ENCODE results near the gene PXMP4.
A peak's percentile ranks its signal among the peaks of the same experiment; 100 is the strongest.

Gene PXMP4

DNA sequence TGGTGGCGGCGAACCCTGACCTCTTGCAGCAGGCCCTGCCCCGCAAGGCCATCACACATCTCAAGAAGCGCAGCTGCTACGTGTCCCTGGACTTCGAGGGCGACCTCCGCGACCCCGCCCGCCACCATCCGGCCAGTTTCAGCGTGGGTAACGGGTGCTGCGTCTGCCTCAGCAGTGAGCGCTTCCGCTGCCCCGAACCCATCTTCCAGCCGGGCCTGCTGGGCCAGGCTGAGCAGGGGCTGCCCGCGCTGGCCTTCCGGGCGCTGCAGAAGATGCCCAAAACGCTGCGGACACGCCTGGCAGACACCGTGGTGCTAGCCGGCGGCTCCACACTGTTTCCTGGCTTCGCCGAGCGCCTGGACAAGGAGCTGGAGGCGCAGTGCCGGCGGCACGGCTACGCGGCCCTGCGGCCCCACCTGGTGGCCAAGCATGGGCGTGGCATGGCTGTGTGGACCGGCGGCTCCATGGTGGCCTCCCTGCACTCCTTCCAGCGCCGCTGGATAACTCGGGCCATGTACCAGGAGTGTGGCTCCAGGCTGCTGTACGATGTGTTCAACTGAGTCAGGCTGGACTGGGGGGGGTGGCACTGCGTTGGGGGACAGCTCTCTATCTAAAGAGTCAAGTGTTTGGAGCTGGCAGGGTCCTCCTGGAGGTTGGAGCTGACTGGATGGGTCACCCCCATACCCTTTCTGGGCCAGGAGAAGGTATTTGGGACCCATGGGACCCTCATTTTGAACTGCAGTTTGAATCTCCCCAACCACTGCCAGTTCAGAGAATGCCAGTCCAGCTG is 52.2 kb downstream of the PXMP4 start:
- DNase-seq: peak; percentile 83

DNA sequence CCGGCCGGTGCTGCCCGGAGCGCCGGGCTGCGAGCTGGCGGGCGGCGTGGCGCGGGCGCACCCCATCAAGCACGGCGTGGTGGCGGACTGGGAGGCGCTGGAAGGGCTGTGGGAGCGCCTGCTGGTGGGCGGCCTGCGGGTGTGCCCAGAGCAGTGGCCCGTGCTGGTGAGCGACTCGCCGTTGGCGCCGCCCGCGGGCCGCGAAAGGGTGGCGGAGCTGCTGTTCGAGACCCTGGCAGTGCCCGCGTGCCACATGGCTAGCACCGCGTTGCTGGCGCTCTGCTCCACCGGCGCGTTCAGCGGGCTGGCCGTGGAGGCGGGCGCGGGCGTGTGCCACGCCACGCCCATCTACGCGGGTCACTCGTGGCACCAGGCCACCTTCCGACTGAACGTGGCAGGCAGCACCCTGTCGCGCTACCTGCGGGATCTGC is 52.9 kb downstream of the PXMP4 start:
- no peak for DNase-seq

DNA sequence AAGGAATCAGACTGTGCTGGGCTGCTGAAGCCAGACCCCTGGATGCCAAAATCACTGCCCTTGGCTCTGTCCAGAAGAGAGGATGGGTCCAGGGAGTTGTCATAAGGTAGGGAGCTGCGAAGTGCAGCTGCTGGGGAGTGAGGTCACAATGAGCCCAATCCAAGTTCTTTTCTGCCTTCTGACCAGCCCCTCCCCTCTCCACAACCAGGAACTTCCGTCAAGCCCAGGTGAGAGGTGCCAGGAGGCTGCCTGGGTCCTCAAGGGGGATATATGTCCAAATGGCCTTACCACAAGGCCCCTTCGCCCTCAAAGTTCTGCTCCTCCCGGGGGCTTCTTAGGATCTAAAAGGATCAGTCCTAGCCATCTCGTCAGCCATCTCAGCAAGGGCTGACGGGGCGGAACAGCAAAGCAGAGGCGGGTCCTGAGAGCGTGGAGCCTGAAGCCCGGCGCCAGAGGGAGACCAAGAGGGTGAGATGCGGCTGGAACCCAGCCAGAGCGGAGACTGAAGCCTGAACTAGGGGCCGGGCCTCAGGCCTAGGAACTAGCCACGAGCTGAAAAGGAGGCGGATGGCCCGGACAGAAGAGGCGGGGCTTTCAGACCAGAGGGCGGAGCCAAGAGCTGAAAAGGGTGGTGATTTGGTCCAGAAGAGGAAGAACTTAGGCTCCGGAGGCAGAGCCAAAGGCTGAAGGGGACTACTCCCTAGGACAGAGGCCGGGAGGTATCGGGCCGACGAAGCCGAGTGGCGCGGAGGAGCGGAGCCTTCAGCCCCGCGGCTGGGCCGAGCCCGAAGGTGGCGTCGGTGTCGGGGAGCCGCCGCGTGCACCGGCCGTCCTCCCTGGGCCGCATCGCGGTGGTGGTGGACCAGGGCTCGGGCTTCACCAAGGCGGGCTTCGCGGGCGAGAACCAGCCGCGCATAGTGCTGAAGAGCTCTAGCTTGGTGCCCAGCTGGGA is 53.5 kb downstream of the PXMP4 start, which contains the start of gene ACTL10:
TSS of gene ACTL10 (plus strand) at position 651 of the 952 bp plus-strand sequence. CDS start 555 bp downstream, outside the sequence.
- DNase-seq: peak; percentile 98

DNA sequence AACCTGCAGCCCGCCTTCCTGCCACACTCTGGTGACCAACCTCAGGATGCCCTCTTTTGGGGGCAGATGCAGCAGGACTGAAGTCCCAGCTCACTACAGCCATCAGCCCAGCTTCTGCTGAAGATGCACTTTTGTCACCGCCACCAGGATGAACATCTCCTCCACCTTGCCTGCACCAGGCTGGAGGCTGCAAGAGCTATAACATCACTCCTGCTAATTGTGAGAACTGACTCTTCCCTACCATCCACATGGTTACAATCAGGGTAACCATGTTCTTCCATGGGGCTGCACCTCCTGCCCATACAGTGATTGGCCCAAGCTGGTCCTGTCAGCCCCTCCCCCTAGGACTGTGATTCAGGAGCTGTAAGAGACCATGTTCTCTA is 55.4 kb downstream of the PXMP4 start:
- DNase-seq: no peak

DNA sequence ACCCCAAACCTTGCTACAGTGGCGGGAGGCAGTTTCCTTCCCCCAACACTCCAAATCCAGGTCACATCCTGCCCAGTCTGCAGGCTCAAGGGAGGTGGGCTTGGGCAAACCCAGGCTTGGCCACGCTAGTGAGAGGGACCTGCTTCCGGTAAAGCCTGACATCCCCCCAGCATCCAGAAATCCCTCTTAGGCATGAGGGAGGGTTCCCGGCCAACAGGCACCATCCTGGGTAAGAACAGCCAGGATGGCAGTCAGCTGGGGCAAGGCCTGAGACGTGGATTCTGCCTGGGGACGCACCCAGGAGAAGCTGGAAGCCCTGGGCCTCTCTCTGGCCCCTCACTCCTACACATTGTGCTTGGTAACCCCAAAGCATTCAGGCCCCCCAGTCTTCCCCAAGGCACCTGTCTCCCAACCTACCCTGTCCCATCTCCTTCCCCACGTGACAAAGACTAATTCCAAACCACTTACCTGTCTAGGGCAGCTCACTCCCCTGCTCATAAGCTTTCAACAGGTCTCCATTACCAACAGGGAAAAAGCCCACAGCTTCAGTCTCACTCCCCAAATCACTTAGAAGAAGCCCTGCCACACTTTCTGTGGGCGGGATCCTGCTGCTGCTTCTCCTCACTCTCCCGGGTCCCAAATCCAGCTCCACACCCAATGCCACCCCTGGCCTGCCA is 55.9 kb downstream of the PXMP4 start:
- no peak for DNase-seq

DNA sequence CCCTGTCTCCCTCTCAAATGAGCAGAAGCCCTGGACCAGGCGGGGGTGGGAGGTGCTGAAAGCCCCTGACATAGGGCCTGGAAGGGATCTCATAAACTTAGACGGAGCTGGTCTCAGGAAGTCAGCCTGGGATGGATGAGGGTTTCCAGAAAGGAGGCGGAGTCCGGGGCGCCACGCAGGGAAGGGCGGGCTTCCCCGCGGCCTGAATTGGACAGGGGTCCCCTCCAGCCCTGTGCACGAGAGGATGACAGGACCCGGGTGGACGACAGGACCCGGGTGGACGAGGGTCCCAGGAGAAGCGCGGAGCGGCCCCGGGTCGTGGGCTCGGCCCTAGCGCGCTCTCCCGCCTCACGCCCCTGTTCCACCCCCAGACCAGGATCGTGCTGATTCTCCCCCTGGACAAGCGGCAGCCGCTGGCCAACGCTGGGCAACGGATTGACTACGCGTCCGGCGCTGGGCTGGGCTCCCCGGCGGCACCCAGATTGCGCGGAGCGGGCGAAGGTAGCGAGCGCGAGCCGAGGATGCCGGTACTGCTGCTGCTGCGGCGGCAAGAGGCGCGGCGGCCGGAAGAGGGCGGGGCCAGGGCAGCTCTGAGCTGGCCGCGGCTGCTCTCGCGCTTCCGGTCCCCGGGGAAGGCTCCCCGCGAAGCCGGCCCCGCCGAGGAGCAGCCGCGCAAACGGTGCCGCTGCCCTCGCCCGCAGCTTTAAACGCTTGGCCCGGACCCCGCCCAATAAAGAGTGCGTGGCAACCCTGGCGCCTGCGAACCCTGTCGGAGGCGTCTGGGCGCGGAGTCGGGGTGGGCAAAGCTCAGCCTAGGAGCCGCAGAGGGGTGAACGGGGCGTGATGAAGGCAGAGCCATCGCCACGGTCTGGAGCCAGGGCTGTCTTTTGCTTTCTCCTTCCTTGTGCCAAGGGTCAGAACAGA is 56.7 kb downstream of the PXMP4 start:
- peak; percentile 86 for DNase-seq

DNA sequence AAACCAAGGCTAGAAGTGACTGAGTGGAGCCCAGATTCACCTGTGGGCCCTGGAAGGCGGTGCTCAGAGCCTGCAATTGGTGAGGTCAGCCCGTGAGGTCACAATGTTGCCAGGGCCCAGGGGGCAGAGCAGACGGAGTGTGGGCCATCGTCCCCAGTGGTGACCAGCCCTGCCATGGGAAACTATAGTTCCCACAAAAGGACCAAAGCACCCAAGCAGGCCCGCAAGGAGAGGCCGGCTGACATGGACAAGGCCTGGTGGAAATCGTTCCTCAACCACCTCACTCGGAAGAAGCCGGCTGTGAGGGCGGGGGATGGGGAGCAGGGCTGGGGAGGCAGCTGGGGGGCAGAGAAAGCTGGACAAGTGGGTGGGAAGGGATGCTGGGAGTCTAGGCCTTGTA is 57.9 kb downstream of the PXMP4 start, which contains the start of gene C20orf144:
TSS of gene C20orf144 (plus strand) at position 156 of the 400 bp plus-strand sequence. CDS start at position 175, 19 bp downstream.
- no peak for DNase-seq

DNA sequence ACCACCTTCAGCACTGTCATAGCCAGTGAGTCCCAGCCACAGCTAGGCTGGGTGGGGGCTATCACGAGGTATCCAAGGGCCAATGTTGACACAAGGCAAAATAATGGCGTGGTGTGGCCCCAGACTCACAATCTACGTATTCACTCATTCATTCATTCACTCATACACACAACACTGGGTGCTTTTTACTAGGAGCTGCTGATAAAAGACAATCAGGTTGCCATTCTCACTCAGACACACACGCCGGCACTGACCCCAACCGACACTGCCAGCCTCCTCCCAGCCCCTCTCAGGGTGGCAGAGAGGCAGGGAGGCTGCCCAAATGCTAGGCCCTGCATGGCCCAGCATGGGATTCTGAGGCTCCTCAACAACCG is 59.4 kb downstream of the PXMP4 start:
- DNase-seq: no peak

DNA sequence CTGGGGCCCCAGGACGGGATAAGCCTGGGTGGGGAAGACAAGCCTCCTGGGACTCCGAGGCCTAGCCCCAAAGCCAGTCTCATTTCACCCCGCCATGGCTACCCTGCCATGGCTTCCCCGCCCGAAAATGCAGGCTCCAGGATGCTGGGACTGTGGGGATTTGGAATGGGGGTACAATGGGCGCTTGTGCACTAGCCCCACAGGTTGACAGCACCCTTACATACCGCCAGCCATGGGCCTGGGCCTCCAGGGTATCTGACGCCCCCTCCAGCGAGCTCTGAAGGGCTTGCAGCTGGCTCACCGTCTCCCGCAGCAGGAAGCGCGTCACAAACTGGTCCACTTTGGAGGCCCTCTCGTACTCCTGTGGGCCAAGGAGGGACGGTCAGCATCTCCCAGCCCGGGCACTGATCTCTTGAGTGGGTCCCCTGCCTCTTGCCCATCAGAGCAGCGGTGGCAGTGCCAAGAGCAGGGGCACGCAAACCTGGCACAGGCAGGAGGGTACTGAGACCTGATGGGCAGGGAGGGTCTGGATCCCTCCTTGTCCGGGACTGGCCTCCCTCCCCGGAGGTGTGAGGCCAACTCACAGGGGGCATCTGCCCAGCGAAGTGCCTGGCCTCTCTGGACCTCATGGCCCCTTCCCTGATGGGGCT is 60.0 kb downstream of the PXMP4 start:
- DNase-seq: no peak

DNA sequence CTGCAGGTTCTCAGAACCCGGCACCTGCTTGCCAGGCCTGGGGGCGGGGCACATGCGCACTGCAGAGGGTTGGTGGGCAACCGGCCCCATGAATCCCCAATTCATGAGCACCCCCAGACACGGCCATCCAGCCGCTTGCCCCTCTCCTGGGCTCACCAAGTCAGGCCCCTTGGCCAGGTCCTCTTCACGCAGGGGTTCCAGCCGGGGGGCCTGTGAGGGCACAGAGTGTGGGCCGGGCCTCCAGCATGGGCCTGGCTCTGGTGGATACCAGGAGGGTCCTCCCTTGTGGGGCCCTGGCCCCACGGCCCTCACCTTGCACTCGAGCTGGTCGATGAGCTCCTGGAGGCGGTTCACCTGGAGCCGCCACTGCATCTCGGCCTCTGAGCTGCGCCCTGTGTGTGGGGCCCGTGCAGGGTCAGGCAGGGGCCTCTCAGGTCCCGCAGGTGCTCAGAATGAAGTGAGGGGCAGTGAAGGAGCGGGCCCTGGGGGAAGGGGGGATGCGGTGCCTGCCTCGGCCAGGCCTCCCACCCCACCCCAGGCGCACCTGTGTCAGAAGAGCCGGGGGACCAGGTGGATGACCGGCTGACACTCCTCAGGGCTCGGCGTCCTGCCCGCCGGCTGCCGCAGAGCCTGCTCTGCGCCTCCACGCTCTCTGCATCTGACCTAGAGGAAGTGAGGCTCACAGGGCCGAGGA is 60.6 kb downstream of the PXMP4 start:
- DNase-seq: no peak

DNA sequence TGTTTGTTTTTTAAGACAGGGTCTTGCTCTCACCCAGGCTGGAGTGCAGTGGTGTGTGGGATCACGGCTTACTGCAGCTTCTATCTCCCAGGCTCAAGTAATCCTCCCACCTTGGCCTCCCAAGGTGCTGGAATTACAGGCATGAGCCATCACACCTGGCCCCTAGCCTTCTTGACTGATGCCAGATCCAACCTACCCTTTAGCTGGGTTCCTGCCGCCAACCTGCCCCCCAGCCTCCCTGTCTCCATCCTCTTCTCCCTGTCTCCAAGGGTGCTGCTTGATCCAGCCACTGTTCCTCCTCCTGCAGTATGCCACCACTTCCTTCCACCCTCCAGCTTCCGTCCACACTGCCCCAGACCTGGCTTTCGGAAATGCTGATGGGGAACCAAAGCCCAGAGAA is 61.2 kb downstream of the PXMP4 start:
- no peak for DNase-seq

DNA sequence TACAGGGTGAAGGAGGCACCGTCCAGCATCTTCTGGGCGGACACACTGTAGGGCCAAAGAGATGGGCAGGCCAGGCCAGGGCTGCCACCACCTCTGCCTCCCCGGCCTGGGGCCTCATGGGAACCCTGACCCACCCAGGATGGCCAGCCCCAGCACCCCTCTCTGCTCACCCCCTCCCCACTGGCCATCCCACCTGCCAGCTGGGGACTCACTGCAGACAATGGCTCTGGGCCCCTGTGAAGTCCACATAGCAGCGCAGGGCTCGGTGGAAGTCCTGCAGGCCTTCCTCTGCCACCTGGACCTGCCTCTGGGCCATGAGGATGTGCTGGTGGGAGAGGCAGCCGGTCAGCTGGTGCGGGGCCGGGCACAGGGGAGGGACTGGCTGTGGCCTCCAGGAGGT is 61.6 kb downstream of the PXMP4 start:
- no peak for DNase-seq

DNA sequence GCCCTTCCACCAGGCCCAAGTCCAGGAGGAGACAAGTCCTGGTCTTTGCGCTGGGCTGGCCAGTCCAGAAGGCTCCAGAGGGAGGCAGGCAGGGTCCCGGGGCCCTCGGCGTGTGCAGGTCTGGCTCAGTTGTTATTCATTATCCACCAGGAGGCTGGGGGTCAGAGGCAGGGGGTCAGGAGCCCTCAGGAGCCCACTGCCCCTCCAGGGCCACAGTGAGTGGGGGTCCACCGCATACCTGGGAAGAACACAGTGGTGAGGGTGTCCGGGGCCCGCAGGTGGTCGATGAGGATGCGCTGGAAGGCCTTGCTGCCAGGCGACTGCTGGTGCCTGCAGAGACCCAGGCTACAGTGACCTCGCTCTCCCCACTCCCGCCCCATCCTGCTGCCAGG is 62.4 kb downstream of the PXMP4 start:
- no peak for DNase-seq

DNA sequence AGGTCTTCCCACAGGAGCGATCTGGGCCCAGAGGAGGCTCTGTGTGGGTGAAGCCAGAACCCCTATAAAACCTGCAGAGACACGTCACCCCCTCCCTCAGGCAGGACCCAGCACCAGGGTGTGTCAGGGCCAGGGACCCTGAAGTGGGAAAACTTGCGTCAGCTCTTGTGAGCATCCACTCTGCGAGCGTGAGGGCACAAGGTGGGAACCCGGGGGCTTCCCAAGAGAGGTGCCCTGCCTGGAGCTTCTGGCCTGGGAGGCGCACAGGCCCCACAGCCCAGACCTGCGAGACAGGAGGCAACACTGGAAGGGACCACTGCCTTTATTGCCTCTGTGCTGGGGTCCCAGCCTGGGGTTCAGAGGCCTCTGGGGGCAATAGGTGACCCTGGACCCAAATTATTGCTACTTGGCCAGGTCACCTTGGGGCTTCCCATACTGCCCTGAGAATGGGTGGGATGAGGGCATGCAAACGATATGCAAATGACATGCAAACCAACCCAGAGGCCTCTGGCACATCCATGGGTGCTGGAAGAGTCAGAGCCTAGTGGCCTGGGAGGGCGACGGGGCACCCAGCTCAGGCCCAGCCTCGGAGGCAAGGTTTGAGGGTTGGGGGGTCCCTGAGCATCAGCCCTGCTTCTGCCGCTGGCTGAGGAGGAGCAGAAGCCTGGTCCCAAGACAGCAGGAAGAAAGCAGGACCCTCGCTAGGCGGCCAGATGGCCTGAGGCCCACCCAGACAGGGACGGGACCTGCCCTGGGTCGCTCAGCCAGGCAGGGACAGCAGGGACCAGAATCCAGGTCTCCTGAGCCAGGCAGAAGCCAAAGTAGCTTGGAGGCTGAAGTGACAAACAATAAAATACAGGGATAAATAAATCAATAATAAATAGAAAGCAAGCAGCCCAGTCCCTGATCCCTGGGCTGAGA is 63.1 kb downstream of the PXMP4 start:
- no peak for DNase-seq

DNA sequence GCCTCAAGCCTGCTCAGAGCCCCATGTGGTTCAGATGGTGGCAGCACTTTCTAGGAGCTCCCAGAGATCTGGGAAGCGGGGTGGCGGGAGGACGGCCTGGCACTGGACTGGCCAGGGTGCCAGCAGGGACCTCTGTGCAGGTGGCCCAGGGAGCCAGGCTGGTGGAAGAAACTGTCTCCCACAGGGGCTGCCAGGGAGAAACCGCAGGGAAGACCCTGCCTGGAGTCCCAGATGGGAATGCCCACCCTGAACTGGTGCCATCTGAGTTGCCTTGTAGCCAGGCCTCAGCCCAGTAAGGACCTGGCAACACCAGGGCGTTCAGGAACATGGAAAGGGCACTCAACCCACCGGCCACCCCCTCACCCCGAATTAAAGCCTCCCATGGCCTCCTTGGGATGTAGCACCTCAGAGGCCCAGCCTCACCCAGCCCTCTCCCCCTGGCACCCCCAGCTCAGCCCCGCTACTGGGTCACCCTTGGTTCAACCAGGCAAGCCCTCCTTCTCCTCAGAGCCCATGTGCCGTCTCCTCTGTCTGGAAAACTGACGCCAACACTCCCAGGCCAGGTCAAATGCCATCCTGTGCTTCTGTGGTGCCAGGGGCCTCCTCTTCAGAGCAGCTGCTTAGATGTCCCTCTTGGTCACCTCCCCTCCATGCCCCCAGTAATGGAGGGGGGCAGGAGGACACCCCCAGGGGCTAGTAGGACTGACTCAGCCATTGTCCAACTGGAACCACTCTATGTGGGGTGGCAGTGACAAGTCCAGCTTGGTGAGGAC is 63.9 kb downstream of the PXMP4 start:
- DNase-seq: no peak

DNA sequence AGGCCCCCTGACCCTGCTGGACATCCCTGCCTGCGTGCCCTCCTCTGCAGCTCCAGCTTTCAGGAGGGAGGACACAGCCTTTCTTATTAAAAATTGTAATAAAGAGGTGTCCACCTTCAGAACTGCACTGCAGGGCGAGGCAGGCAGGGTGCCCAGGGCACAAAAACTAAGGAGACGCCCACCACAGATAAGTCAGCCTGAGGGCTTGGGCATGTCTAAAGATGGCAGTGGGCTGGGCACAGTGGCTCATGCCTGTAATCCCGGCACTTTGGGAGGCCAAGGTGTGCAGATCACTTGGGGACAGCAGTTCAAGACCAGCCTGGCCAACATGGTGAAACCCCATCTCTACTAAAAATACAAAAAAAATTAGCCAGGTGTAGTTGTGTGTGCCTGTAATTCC is 64.9 kb downstream of the PXMP4 start:
- no peak for DNase-seq

DNA sequence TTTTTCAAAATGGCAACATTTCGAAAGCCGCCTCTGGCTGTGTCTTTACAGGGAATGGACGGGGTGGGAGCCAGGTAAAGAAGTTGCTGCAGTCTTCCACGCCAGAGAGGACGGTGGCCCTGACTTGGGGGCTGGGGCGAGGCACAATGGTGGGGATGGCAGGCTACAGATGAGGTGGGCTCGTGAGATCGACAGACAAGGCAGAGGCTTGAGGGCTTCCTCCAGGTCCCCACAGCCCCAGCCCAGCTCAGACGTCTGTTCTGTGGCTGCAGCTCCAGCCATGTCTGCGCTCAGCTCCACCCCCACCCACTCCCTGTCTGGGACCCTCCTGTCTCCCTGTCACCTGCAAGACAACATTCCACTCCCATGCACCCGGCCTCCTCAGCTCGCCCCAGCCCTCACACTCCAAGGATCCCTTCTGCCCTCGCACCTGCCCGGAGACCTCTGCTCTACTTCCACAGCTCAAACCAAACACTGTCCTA is 65.4 kb downstream of the PXMP4 start:
- no peak for DNase-seq

DNA sequence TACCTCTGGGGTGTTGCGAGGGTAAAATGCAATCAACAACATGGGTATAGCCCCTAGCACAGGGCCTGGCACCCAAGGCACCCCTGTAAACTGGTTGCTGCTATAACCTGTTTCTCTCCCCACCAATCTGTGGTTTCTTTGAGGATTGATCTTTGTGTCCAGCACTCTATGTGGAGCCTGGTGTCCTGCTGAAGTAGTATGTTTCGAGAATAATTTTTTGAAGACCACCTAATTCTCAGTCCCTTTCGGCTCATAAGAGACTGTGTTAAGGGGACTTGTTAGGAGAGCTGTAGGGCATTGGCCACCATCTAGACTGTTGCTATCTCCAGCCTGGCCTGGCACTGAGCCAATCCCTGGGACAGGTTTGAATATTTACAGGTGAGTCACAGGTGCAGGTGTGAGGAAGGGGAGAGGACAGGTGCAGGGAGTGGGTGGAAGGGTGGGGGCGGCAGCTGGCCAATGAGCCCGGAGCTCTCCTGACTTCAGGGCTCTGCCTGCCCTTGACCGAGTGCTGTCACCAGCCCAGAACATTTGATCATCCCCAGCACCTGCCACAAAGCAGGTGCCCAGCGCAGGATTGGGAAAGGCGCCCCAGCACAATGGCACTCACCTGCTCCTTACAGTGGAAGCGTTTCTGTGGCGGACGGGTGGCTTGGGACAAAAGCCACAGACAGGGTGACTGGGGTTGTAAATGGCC is 66.1 kb downstream of the PXMP4 start:
- DNase-seq: no peak

Data from suppressor macrophage treated with lipopolysaccharide for 4 hours (primary cell).